ENCODE results near the gene NEDD4. TPM values are rescaled to one million over a fixed set of nuclear protein-coding genes. Genes with fewer than 3 reads are reported as not detected.

Gene NEDD4
- total RNA-seq, 2 experiments from 2014 or later: 2.6 to 2.7 TPM

DNA sequence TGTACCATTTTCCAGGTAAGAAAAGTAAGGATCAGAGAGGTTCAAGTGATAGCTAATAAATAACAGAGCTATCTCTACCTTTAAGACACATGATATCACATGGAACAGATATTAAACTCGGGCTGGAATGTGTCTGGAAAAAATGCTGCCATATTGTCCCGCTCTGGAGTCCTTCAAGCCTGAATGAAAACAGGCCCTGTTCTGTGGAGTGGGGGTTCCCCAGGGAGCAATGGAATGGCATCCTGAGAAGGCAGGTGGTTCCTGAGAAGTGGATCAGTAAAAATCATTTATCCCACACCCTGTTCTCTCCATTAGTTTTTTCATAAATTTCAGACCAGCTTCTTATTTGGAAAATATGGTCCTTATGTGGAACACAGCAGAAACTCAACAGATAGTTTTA, 193.2 kb downstream of the NEDD4 start:
- H3K27me3 Mint-ChIP-seq: peaks cover 40% of the 10 kb centered on the region
- DNase-seq: no peak
- no peaks in the 10 kb centered on the region for H3K36me3 Mint-ChIP-seq (ENCODE audit: low read depth)
- no peak for ATAC-seq (ENCODE audit: poor library complexity)
- intact Hi-C loops (cut with DNase I, micrococcal nuclease): no loop called here
- TF ChIP-seq, protein P1, sequence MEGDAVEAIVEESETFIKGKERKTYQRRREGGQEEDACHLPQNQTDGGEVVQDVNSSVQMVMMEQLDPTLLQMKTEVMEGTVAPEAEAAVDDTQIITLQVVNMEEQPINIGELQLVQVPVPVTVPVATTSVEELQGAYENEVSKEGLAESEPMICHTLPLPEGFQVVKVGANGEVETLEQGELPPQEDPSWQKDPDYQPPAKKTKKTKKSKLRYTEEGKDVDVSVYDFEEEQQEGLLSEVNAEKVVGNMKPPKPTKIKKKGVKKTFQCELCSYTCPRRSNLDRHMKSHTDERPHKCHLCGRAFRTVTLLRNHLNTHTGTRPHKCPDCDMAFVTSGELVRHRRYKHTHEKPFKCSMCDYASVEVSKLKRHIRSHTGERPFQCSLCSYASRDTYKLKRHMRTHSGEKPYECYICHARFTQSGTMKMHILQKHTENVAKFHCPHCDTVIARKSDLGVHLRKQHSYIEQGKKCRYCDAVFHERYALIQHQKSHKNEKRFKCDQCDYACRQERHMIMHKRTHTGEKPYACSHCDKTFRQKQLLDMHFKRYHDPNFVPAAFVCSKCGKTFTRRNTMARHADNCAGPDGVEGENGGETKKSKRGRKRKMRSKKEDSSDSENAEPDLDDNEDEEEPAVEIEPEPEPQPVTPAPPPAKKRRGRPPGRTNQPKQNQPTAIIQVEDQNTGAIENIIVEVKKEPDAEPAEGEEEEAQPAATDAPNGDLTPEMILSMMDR (IDR thresholded peaks at IDR 0.05): no peak
- no peaks in the 10 kb centered on the region for H3K9me3 Mint-ChIP-seq
- CTCF ChIA-PET: no interaction called here
- Histone ChIP-seq H3K27me3 (ENCODE audit: control insufficient read depth in 1 of 2, insufficient read depth in 2 of 2, low read length in 2 of 2) (peaks cover 7 to 9% of the 10 kb centered on the region in 2 experiments), H3K9me3 (ENCODE audit: control insufficient read depth in 1 of 2, insufficient read depth in 1 of 2, low read length in 2 of 2) (no peaks in the 10 kb centered on the region), H3K4me3 (ENCODE audit: low read length) (no peak overlapping the region), H3K4me1 (ENCODE audit: insufficient read depth, low read length) (no peaks in the 10 kb centered on the region), H3K36me3 (ENCODE audit: insufficient read depth, low read length) (no peaks in the 10 kb centered on the region), H3K27ac (ENCODE audit: low read depth in 1 of 2, low read length in 2 of 2) (no peak overlapping the region)
- POLR2A ChIA-PET: no interaction called here
- H3K27ac Mint-ChIP-seq: no peak overlapping the region
- H3K4me1 Mint-ChIP-seq (ENCODE audit: low read depth): no peaks in the 10 kb centered on the region
- no peak overlapping the region for H3K4me3 Mint-ChIP-seq

DNA sequence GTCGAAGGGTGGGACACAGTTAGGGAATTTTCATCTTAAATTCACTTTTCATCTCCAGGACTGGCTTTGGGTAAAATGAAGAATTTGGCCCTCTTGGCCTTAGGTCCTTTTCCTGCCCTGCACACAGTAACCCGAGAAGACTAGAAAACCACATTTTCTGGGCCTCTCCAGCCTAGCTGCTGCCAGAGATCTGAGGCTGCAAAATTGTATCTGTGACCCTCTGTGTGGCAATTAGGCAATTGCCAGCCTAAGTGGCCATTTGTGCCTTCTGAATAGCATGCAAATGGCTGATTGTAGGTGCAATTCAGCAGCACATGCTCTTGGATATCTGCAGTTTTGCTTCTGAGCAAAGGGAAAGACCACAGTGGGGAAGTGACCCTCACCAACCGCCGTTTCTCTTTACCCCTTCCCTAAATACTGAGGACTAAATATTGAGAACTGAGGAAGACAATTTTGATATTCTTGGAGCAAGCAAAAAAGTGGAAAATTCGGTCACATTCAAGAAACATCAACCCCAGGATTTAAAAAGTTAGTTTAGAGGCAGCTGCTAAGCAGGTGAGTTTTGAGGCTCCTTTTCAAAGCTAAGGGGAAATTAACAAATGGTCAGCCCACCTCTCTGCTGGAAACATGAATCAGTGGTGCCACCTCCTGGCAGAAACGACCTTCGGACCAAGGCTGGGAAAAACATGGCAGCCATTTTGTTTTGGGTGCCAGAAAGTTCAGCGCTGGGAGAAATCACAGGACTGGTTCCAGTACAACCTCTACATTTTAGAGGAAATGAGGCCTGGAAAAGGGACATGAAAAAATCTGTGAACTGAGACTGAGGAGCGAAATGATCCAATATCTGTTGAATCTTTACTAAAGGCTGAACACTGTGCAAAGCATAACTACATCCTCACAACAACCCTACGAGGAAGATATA, 193.9 kb downstream of the NEDD4 start:
- H3K9me3 Mint-ChIP-seq: no peaks in the 10 kb centered on the region
- ATAC-seq (ENCODE audit: poor library complexity): no peak
- intact Hi-C loops (cut with DNase I, micrococcal nuclease): no loop called here
- Histone ChIP-seq H3K27ac (ENCODE audit: low read depth in 1 of 2, low read length in 2 of 2) (no peak overlapping the region), H3K27me3 (ENCODE audit: control insufficient read depth in 1 of 2, insufficient read depth in 2 of 2, low read length in 2 of 2) (peaks cover 9 to 10% of the 10 kb centered on the region in 2 experiments), H3K4me1 (ENCODE audit: insufficient read depth, low read length) (no peaks in the 10 kb centered on the region), H3K36me3 (ENCODE audit: insufficient read depth, low read length) (no peaks in the 10 kb centered on the region), H3K9me3 (ENCODE audit: control insufficient read depth in 1 of 2, insufficient read depth in 1 of 2, low read length in 2 of 2) (no peaks in the 10 kb centered on the region), H3K4me3 (ENCODE audit: low read length) (no peak overlapping the region)
- DNase-seq: peak in 1 of 14 experiments; percentile 1
- ChIA-PET POLR2A (no interaction called here), CTCF (no interaction called here)
- H3K27me3 Mint-ChIP-seq: peaks cover 40% of the 10 kb centered on the region
- no peaks in the 10 kb centered on the region for H3K4me1 Mint-ChIP-seq (ENCODE audit: low read depth)
- H3K36me3 Mint-ChIP-seq (ENCODE audit: low read depth): no peaks in the 10 kb centered on the region
- no peak overlapping the region for H3K27ac Mint-ChIP-seq
- H3K4me3 Mint-ChIP-seq: no peak overlapping the region
- TF ChIP-seq, protein P1 (IDR thresholded peaks at IDR 0.05): no peak

DNA sequence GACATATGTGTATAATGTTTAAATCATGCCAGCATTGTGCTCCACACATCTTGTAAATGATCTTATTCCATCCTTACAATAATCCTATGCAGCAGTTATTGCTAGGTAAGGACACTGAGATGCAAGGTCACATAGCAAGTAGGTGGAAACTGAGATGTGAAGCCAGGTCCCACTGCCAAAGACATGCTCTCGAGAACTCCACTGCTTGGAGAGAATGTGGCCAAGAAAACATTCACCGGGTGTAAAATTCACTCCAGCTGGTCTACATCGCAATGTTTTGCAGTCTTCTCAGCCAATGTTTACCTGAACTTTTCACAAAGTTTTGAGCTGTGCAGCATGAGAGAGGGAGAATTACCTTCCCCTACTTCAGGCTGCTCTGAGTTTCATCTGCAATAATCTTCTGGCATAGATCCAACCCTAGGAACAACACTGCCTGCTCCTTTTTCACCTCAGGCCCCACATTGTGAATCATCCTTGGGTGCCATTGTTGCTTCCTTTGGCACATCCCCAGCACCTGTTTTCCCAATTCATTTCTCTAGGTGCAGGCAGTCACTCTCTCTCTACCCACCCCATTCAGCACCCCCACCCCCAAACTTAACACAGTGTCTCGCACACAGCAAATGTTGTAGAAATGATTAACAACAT, 197.0 kb downstream of the NEDD4 start:
- H3K27me3 Mint-ChIP-seq: peaks cover 31% of the 10 kb centered on the region
- H3K9me3 Mint-ChIP-seq: peaks cover 3% of the 10 kb centered on the region
- no peaks in the 10 kb centered on the region for H3K4me1 Mint-ChIP-seq (ENCODE audit: low read depth)
- Histone ChIP-seq H3K27ac (ENCODE audit: low read depth in 1 of 2, low read length in 2 of 2) (no peak overlapping the region), H3K9me3 (ENCODE audit: control insufficient read depth in 1 of 2, insufficient read depth in 1 of 2, low read length in 2 of 2) (peaks cover 0 to 12% of the 10 kb centered on the region in 2 experiments), H3K4me3 (ENCODE audit: low read length) (no peak overlapping the region), H3K4me1 (ENCODE audit: insufficient read depth, low read length) (no peaks in the 10 kb centered on the region), H3K27me3 (ENCODE audit: control insufficient read depth in 1 of 2, insufficient read depth in 2 of 2, low read length in 2 of 2) (peaks cover 0 to 4% of the 10 kb centered on the region in 2 experiments), H3K36me3 (ENCODE audit: insufficient read depth, low read length) (no peaks in the 10 kb centered on the region)
- no peak for DNase-seq
- H3K36me3 Mint-ChIP-seq (ENCODE audit: low read depth): no peaks in the 10 kb centered on the region
- intact Hi-C loops (cut with DNase I, micrococcal nuclease): no loop called here
- TF ChIP-seq, protein P1 (IDR thresholded peaks at IDR 0.05): no peak
- no peak for ATAC-seq (ENCODE audit: poor library complexity)
- no peak overlapping the region for H3K27ac Mint-ChIP-seq
- CTCF ChIA-PET: no interaction called here
- POLR2A ChIA-PET: no interaction called here
- no peak overlapping the region for H3K4me3 Mint-ChIP-seq

Measured in CD4-positive, alpha-beta T cell (primary cell).